CD4-positive, alpha-beta T cell treated with Interleukin-2 at 100 ng/mL for 4 hours (primary cell): Measurements from ENCODE around the gene TMC2.
"Not testable (repeated sequence)": the region's sequence is repeated elsewhere in the genome, so short reads cannot be mapped to it uniquely, and the experiment has no call there.

ENCODE experiments used
- DNase-seq: peaks from one replicate; pipeline ENCODE4 v3.0.0-alpha.2; 2020; ENCODE audit warnings: low spot score

Gene TMC2

DNA sequence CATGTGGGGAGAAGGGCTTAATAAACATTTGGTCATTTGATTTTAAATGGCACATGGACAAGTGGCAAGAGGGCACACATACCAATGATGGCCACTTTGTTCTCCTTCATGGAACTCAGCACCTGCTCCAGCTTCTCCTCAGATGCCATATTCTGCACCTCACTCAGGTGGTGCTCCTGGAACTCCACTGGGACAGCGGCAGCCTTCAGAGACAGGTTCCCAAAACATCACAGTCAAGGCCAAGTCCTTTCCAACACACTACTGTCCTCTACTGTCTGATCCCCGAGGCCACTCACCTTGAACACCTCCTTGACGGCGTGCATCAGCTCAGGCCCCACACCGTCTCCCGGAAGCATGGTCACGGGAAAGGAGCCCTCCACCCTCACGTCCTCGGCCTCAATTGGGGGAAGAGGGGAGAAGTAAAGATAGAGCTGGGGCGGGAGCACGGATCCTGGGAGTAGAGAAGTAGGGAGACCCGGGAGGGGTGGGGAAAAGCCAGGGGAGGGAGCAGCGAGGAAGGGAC lies 127.1 kb downstream of the TMC2 start:
- no peak for DNase-seq

DNA sequence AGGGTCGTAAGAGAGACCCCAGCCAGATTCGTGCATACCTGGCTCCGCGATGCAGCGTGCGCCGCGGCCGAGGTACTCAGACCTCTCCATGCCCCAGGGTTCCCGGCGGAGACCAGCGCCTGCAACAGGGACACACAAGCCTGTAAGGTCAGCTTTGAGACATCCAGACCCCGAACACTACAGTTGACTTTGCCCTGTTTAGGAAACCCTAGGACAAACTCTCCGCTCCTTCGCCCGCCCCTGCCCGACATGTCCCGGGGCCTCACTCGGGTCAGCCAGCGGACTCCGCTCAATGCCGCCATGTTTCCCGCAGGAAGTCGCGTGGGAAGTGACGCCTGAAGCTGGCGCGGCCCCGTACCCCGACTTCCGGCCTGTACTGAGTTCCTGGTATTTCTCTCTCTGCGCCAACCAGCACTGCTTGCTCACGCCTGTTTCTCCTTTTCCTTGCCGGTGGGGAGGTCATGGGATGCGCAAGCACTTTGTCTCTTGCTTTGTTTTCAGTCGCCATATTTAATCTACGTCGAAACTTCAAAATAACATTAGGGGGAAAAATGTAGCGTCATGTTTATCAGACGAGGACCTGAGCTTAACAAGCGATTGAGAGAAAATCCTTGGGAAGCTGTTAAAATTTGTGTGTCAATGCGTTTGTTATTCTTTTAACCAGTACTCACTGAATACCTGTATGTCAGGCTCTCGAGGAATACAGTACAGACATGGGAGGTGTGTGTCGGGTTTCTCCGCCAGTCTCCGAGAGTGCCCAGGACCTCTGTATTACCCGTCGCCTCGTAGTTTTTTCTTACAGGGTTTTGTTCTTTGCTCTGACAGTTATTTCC lies 127.7 kb downstream of the TMC2 start, which contains the start of gene IDH3B:
Gene IDH3B, minus strand, starts transcription at position 330 of the 833 bp plus-strand sequence. Its CDS starts 28 bp downstream, at position 302.
- peak; percentile 93 for DNase-seq

DNA sequence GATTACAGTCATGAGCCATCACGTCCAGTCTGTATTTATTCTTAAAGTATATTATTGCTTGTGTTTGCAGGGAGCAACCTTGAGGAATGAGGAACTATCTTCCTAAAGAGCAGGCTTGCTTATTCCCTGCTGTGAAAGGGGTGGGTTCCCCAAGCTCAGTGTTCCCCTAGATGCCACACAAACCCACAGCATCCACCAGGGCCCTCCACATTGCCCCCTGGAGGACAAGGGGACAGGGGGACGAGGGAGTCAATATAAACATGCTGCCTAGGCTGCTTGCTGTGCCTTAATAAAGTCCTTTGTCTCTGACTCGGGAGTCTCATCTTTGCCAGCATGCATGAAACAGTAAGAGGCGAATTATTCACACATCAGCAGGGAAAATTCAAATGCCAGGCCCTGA lies 135.6 kb downstream of the TMC2 start:
- no peak for DNase-seq

DNA sequence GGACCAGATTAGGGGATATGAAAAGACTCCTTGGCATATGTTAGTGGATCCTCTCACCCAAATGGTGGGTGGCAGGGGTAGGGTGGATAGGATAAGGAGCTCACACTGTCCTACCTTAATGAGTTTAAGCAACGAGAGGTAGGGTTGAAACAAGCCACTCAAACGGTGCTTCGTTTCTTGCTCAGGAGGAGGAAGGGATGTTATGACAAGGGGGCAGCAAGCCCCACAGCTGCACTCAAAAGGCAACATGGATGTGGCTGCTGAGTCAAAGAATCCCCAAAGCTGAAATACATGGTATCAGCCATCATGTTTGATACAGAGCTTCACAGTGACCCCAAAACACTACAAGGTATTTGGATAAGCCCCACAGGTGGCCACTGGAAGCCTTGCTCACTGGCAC lies 136.1 kb downstream of the TMC2 start:
- no peak for DNase-seq

DNA sequence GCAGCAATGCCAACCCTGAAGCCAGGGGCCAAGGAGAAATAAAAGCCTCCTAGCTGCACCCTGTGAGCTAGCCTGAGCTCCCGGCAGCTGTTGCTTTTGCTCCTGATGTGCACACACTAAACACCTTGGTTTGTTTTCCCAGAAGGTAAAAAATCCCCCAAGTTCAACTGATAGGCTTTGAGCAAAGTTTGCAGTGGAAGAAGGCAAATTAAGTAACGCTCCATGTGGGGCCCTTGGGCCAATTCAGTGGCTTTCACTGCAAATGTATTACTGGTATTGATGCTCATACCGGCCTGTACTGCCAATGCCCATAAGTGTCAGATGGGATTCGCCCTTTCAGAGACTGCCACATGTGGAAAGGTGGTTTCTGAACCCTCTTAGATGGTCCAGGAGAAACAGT lies 137.1 kb downstream of the TMC2 start:
- no peak for DNase-seq

DNA sequence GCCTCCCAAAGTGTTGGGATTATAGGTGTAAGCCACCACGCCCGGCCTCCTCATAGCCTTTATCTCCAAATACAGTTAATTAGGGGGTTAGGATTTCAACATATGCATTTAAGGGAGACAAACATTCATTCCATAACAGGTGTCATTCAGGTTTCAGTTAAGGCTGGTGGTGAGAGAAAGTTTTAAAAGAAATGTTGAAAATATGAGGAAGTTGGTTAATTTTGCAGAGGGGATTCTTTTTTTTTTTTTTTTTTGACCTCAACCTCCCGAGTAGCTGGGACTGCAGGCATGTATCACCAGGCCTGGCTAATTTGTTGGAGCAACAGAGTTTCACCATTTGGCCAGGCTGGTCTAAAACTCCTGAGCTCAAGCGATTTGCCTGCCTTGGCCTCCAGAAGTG lies 143.7 kb downstream of the TMC2 start:
- DNase-seq = no peak

DNA sequence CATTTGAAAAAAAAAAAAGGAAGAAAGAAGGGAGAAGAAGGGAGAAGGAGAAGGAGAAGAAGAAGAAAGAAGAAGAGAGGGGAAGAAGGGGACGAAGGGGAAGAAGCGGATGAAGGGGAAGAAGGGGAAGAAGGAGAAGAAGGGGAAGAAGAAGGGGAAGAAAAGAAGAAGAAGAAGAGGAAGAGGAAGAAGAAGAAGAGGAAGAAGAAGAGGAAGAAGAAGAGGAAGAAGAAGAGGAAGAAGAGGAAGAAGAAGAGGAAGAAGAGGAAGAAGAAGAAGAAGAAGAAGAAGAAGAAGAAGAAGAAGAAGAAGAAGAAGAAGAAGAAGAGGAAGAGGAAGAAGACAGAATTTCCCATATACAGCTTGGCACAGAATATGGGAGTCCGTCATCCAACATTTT lies 145.7 kb downstream of the TMC2 start:
- DNase-seq = not testable (repeated sequence)

DNA sequence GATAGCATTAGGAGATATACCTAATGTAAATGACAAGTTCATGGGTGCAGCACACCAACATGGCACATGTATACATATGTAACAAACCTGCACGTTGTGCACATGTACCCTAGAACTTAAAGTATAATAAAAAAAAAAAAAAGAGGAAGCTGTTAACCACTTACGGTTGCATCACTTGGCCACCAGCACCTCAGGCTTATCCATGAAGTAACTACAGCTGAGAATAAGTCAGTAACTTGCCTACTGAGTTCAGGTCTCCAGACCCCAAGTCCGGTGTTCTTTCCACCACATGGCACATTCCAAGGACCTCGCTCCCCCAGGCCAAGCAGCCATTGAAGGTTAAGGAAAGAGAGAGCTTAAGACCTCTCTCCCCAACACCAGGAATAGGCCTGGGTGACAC lies 148.4 kb downstream of the TMC2 start:
- not testable (repeated sequence) for DNase-seq

DNA sequence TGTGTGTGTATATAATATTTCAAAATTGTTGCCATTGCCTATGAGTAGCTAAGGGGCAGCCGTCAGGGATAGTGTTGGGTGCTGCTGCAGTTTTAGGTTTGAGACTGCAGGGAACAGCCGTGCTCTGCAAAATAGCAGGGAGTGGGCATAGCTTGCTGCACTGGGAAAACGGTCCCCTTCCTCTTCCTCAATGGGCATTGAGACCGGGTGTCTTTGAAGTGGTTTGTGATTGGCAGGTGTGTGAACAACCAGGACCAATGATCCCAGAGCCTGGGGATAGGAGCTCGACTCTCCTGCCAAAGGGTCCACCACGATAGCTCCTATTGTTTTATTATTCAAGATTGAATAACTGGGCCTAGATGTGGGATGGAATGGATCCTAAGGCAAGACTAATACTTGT lies 151.1 kb downstream of the TMC2 start:
- DNase-seq = no peak

DNA sequence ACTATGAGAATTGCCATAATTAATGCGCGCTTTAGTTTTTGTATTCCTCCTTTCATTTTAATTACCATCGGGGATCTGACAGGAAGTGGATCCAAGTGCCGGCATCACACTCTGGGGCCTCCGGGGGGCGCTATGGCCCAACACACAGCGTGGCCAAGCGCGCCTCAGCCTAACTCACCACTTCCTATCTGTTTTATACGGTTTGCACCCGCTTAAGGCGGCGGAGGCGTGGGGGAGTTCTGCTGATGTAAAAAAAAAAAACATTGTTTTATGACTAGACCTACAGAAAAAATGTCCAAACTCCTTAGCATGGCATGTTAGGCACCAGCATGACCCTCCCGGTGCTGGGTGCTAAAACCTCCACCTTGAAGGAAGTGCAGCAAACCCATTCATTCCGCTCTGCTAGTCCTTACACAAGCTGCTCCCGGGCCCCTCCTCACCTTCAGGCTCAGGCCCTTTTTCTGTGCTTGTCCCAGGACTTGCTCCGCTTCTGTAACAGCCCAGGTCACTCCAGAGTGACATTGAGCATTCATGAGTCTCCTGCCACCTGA lies 151.7 kb downstream of the TMC2 start:
- peak; percentile 77 for DNase-seq

DNA sequence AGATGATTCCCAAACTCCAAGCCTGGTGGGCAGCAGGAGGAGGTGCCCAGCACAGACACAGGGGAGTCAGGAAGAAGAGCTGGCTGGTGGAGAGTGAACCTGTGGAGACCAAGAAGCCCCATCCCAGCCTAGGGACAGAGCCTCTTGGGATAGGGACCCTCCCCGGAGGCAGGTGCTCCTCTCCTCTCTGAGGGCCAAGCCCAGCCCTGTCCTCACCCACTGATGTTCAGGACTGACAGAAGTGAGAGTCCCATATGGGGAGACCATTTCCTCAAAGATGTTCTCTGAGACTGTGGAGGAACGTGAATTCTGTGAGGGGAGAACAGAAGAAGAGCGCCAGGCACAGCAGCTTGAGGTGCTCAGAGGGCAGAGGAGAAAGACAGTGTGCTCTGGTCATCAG lies 153.8 kb downstream of the TMC2 start:
- DNase-seq = no peak

DNA sequence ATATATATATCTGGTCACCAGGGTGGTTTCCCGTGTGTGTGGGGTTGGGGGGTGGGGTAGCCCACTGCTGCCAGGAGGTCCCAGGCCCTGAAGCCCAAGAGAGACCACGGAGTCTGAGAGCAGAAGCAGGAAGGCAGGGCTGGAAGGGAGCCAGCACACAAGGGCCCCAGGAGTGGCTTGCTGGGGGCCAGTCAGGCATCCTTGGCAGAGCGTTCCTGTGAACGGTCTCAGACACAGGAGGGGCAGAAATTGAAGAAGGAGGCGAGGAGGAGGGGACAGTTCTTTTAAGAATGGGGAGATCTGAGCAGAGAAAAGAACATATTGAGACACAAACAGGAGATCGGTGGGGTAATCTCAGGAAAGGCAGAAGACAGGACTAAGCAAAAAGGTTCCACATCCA lies 154.3 kb downstream of the TMC2 start:
- no peak for DNase-seq

DNA sequence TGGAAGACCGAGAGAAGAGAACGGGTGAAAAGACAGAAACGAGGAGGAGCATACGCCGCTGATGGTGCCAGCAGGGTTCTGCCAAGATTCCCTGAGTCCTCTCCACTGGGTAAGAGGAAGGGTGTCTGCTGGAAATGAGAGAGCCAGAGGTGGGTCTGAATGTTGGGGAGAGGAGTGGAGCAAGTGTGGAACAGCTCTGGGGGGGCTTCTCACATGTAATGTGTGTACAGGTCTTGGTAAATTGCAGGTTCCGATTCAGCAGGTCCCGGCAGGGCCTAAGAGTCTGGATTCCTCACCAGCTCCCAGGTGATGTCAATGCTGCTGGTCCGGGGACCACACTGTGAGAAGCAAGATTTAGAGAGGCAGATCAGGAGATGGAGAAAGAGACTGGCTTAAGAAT lies 154.8 kb downstream of the TMC2 start:
- no peak for DNase-seq
